ENCODE data around the gene KHDC1. TPM values are rescaled to one million over a fixed set of nuclear protein-coding genes. Genes with fewer than 3 reads are reported as not detected.
"Not testable (repeated sequence)": the region's sequence is repeated elsewhere in the genome, so short reads cannot be mapped to it uniquely, and the experiment has no call there.

The KHDC1 gene
- total and polyA plus RNA-seq, 4 donors, result 0.16 to 0.42 (median 0.25) TPM; not detected in 1

- H3K4me3 ChIP-seq (ENCODE audit: low read depth in 1 of 3, low read length in 3 of 3); H3K27ac ChIP-seq (ENCODE audit: low read depth in 1 of 2, low read length in 2 of 2); H3K9ac ChIP-seq (ENCODE audit: low read depth in 1 of 2, low read length in 2 of 2); H3K9me3 ChIP-seq (ENCODE audit: control insufficient read depth in 4 of 4, low read length in 3 of 4); H3K4me1 ChIP-seq (ENCODE audit: control insufficient read depth in 4 of 4, insufficient read depth in 4 of 4, low read length in 3 of 4); H3K36me3 ChIP-seq (ENCODE audit: control insufficient read depth in 4 of 4, insufficient read depth in 3 of 4, low read depth in 1 of 4, low read length in 3 of 4); H3K27me3 ChIP-seq (ENCODE audit: control insufficient read depth in 4 of 4, insufficient read depth in 4 of 4, low read length in 3 of 4); DNase-seq (ENCODE audit: low spot score): not testable (repeated sequence)
- 98% methylated on average over 13 of the region's 13 CpGs for WGBS
Observed at GRCh38 chr6:73269296-73269695, 6.3 kb upstream of the KHDC1 start.

DNA sequence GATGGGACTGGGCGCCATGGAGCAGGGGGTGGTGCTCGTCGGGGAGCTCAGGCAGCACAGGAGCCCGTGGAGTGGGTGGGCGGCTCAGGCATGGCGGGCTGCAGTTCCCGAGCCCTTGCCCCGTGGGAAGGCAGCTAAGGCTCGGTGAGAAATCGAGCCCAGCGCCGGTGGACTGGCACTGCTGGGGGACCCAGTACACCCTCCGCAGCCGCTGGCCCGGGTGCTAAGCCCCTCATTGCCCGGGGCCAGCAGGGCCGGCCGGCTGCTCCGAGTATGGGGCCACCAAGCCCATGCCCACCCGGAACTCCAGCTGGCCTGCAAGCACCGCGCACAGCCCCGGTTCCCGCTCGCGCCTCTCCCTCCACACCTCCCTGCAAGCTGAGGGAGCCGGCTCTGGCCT, 5.9 kb upstream of the KHDC1 start:
- H3K4me1 ChIP-seq (ENCODE audit: control insufficient read depth in 4 of 4, insufficient read depth in 4 of 4, low read length in 3 of 4); H3K27ac ChIP-seq (ENCODE audit: low read depth in 1 of 2, low read length in 2 of 2); H3K27me3 ChIP-seq (ENCODE audit: control insufficient read depth in 4 of 4, insufficient read depth in 4 of 4, low read length in 3 of 4); H3K4me3 ChIP-seq (ENCODE audit: low read depth in 1 of 3, low read length in 3 of 3); H3K36me3 ChIP-seq (ENCODE audit: control insufficient read depth in 4 of 4, insufficient read depth in 3 of 4, low read depth in 1 of 4, low read length in 3 of 4); H3K9ac ChIP-seq (ENCODE audit: low read depth in 1 of 2, low read length in 2 of 2); H3K9me3 ChIP-seq (ENCODE audit: control insufficient read depth in 4 of 4, low read length in 3 of 4); DNase-seq (ENCODE audit: low spot score): not testable (repeated sequence)
- WGBS, result 94% methylated on average over 26 of the region's 27 CpGs

DNA sequence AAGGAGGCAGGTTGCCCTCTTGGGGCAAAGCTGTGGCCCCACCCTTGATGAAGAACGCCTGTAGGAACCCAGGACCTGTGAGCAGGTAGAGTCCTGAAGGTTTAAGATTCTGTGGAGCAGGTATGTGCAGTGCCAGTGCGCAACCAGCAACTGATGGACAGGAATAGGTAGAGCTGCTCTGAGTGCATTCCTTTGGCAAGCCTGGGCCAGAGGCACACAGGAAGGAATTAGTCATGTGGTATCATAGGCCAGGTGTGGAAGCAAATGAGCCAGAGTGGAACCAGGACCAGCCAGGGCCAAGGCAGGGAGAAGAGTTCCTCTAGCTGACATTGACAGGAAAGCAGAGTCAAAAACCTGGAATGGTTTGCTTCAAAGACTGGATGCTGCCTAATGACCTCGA, 1.4 kb upstream of the KHDC1 start:
- no peak overlapping the region for H3K9ac ChIP-seq (ENCODE audit: low read depth in 1 of 2, low read length in 2 of 2)
- H3K27ac ChIP-seq (ENCODE audit: low read depth in 1 of 2, low read length in 2 of 2), result no peak overlapping the region
- 94% methylated on average over 3 of the region's 3 CpGs for WGBS
- DNase-seq (ENCODE audit: low spot score), result no peak
- H3K4me3 ChIP-seq (ENCODE audit: low read depth in 1 of 3, low read length in 3 of 3), result no peak overlapping the region
- no peaks in the 10 kb centered on the region for H3K36me3 ChIP-seq (ENCODE audit: control insufficient read depth in 4 of 4, insufficient read depth in 3 of 4, low read depth in 1 of 4, low read length in 3 of 4)
- peaks cover 0 to 10% (median 2%) of the 10 kb centered on the region in 4 donors for H3K4me1 ChIP-seq (ENCODE audit: control insufficient read depth in 4 of 4, insufficient read depth in 4 of 4, low read length in 3 of 4)
- no peaks in the 10 kb centered on the region for H3K27me3 ChIP-seq (ENCODE audit: control insufficient read depth in 4 of 4, insufficient read depth in 4 of 4, low read length in 3 of 4)
- no peaks in the 10 kb centered on the region for H3K9me3 ChIP-seq (ENCODE audit: control insufficient read depth in 4 of 4, low read length in 3 of 4)
- TF ChIP-seq JUND (IDR thresholded peaks at IDR 0.05) (no peak), RAD21 (IDR thresholded peaks at IDR 0.05) (no peak), HNF4A (conservative IDR thresholded peaks at IDR 0.05) (no peak), CTCF (IDR thresholded peaks at IDR 0.05; ENCODE audit: low read depth, low read length, missing input control) (no peak), SP1 (IDR thresholded peaks at IDR 0.05) (no peak), ZBTB33 (IDR thresholded peaks at IDR 0.05) (no peak), TAF1 (conservative IDR thresholded peaks at IDR 0.05) (no peak)
- TF ChIP-seq, protein P1, sequence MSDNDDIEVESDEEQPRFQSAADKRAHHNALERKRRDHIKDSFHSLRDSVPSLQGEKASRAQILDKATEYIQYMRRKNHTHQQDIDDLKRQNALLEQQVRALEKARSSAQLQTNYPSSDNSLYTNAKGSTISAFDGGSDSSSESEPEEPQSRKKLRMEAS (IDR thresholded peaks at IDR 0.05), result no peak
- TF ChIP-seq, protein P2, sequence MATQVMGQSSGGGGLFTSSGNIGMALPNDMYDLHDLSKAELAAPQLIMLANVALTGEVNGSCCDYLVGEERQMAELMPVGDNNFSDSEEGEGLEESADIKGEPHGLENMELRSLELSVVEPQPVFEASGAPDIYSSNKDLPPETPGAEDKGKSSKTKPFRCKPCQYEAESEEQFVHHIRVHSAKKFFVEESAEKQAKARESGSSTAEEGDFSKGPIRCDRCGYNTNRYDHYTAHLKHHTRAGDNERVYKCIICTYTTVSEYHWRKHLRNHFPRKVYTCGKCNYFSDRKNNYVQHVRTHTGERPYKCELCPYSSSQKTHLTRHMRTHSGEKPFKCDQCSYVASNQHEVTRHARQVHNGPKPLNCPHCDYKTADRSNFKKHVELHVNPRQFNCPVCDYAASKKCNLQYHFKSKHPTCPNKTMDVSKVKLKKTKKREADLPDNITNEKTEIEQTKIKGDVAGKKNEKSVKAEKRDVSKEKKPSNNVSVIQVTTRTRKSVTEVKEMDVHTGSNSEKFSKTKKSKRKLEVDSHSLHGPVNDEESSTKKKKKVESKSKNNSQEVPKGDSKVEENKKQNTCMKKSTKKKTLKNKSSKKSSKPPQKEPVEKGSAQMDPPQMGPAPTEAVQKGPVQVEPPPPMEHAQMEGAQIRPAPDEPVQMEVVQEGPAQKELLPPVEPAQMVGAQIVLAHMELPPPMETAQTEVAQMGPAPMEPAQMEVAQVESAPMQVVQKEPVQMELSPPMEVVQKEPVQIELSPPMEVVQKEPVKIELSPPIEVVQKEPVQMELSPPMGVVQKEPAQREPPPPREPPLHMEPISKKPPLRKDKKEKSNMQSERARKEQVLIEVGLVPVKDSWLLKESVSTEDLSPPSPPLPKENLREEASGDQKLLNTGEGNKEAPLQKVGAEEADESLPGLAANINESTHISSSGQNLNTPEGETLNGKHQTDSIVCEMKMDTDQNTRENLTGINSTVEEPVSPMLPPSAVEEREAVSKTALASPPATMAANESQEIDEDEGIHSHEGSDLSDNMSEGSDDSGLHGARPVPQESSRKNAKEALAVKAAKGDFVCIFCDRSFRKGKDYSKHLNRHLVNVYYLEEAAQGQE (IDR thresholded peaks at IDR 0.05), result no peak
